Hematopoietic multipotent progenitor cell (in vitro differentiated cells): ENCODE data around the gene TMEM238. TPM values are rescaled to one million over a fixed set of nuclear protein-coding genes. Genes with fewer than 3 reads are reported as not detected.
A peak's percentile ranks its signal among the peaks of the same experiment; 100 is the strongest.
"Not testable (repeated sequence)": the region's sequence is repeated elsewhere in the genome, so short reads cannot be mapped to it uniquely, and the experiment has no call there.

Experiments used
- DNase-seq, 3 donors: peaks; one replicate each; pipeline ENCODE4 v3.0.0-alpha.2; 2011 to 2015; ENCODE audit warnings: low read depth in 2 of 3, low spot score in 2 of 3
- total RNA-seq: library from RNA; depleted of rRNA; stranded (reverse); fragments of >200 nt; gene quantifications from one replicate; pipeline ENCODE4 v1.2.3, GENCODE V29; 2012

TMEM238 gene
- 2.7 TPM for total RNA-seq

DNA sequence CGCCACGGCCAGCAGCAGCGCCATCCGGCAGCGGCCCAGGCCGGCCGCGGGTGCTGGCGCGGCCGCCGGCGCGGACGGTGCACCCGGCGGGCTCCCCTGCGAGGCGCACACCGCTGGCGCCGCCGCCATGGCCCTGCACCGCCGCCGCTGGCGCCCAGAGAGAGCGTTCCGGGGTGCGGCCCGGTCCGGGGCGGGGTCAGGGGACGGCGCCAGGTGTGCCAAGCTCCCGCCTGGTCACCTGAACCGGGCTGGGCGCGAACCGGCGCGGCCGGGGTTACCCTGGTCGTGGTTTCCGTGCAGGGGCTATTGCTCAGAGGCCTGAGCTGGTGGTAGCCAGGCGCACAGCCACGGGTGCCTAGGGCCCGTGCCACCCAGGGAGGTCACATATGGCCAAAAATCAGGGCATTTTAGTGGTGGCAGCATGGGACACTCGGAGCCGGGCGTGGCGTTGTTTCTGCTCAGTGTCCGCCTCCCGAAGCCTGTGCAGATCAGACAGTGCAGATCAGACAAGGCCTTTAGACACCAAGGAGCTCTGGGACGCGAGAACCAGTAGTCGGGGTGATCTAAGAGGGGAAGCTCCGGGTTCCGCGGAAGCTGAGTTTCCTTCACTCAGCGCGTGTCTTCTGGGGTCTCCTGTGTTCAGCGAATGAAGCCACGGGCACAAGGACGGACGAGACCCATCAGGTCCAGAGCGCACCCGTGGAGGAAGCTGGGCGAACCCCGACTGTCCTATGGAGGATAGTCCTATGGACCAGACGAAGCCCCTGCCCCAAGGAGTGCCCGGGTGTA lies at the start of gene TMEM238:
TSS of gene TMEM238 (minus strand) at position 162 of the 789 bp plus-strand sequence. CDS start at position 129, 33 bp downstream.
- peak in 1 of 3 donors; percentile 48 for DNase-seq

DNA sequence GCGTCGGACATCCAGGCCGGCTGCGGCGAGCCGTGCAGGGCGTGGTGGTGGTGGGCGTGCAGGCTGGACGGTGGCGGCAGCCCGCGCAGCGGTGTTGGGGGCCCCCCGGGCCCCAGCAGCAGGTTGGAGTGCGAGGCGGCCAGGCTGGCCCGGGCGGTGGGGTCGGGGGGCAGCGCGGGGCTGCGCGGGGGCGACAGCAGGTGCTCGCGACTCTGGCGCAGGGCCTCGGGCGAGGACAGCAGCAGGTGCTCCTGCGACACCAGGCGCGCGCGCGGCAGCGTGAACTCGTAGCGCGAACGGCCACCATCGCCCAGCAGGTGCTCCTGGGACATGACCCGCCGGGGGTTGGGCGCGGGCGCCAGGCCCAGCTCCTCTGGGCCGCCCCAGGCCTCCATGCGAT lies 49.2 kb upstream of the TMEM238 start:
- no peak for DNase-seq

DNA sequence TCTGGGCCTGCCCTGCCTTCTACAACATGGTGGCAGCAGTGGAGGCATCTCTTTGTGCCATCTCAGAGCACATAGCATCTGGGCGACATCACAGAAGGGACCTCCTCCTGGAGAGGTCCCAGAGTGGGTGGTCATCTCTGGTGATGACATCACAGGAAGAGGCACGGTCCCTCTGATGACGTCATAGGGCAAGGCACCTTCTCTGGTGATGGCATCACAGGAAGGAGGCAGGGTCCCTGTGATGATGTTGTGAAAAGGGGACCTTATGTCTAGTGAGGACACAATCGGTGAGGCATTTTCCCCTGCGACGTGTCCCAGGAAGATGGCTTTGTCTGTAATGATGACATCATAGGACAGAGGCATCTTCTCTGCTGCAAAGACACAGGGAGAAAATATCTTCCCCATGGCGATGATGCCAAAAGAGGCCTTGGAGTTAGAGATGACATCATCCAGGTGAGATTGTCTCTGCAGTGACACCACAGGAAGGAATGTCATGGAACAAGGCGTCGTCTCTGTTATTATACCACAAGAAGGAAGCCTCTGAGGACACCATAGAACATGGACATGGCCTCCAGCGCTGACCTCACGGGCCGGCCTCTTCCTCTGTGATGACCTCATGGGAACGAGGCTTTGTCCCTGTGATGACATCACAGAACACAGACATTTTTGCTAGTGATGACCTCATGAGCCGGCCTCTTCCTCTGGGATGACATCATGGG lies 48.3 kb upstream of the TMEM238 start:
- no peak for DNase-seq

GRCh38 chr19:55431183-55431582 lies 47.1 kb upstream of the TMEM238 start:
- DNase-seq, result no peak

GRCh38 chr19:55426042-55426441 lies 42.0 kb upstream of the TMEM238 start:
- DNase-seq, result no peak

GRCh38 chr19:55424518-55424917 lies 40.4 kb upstream of the TMEM238 start:
- no peak for DNase-seq

- DNase-seq, result no peak
Measured at GRCh38 chr19:55423225-55424005, 39.3 kb upstream of the TMEM238 start.

DNA sequence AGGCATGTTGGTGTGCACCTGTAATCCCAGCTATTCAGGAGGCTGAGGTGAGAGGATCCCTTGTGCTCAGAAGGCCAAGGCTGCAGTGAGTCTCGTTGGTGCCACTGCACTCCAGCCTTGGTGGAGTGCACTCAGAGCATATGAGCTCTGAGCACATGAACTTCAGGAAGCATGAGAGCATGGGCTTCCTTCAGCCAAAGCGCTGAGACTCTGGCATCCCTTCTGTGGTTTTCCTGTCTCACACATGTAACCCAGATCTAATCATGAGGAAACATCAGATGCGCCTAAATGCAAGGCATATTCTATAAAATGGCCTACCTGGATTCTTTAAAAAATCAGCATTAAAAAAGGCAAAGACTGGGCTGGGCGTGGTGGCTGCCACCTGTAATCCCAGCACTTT lies 37.2 kb upstream of the TMEM238 start:
- peak in 2 of 3 donors; percentile 76 to 92 for DNase-seq

DNA sequence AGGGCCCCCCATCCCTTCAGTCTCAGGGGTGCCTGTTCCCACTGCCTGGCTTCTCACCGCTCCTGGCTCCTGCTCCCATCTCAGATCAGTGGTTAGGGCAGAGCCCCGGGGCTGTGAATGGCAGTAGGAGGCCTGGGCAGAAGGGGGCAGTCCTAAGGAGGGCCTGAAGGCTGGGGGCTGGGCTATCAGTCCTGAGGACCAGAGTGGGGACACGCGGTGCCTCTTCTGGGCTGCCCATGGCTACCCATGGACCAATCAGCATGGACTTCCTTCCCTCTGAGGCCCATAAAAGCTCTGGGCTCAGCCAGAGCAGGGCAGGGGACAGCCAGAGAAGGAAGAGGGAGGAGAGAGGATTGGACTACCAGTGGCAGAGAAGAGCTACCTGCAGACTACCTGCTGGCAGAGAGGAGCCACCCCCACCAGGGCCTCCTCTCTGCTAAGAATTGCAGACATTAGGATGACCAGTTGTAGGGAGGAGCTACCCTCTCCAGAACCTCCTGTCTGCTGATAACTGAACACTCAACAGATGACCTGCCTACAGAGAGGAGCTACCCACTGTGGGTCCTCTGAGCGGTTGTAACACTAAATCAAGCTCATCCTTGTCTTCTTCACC lies 35.6 kb upstream of the TMEM238 start:
- no peak for DNase-seq

GRCh38 chr19:55419103-55419502 lies 35.0 kb upstream of the TMEM238 start:
- no peak for DNase-seq

GRCh38 chr19:55418185-55418584 lies 34.1 kb upstream of the TMEM238 start:
- peak; percentile 35 to 83 (median 70) for DNase-seq

DNA sequence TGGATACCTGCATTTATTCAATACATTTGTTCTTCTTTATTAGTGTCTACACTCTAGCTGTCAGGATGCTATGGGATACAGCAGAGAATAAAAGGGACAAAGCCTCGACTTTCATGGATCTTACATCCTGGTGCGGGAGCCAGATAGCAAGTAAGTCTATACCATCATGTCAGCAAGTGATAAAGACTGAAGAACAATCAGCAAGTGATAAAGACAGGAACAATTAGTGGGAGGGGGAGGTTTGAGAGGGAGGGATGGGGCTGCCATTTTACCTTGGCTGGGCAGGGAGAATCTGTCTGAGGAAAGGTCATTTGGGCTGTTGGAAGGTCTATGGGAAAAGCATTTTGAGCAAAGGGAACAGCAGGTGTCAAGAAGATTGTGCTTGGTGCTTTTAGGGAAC lies 26.1 kb upstream of the TMEM238 start:
- no peak for DNase-seq

GRCh38 chr19:55409179-55409578 lies 25.1 kb upstream of the TMEM238 start:
- not testable (repeated sequence) for DNase-seq

- no peak for DNase-seq
Measured at GRCh38 chr19:55408533-55408872, 24.4 kb upstream of the TMEM238 start.

DNA sequence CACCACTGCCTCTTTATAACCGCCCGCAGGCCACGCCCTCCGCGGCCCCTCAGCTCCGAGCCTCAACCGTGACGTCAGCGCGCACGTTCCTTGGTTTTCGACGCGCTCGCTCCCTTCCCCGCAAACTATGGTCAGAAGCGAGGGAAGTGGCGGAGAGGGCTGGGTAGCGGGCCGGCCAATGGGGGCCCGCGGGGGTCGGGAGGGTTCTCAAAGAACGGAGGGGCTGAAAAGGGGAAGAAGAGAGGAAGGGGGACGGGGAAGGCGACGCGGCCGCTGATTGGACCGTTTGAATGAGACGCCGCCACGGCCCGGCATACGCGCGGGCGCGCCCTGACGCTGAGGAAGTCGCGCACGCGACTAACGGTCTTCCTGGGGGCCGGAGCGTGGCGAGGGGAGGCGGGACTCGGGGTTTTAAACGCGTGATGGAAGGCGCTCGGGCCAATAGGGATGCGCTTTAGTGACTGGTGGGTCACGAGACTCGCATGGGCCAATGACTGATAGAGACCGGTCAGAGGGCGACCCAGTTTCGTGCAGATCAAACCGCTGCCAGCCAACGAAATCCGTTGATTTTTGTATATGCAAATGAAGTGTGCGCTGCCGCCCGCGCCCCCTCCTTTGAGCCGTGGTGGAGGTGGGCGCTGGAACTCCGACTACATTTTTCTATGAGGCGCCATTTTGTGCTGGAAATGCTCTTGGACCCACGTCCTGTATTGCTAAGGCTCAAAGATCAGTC lies 23.9 kb upstream of the TMEM238 start:
- peak; percentile 97 to 100 (median 100) for DNase-seq

- DNase-seq, result not testable (repeated sequence)
Measured at GRCh38 chr19:55407550-55407799, 23.4 kb upstream of the TMEM238 start, which contains the start of gene UBE2S. TSS of gene UBE2S (minus strand) at chr19:55407788. CDS start at chr19:55407589, 199 bp downstream.

- DNase-seq, result peak in 1 of 3 donors; percentile 26
Measured at GRCh38 chr19:55406826-55407549, 22.9 kb upstream of the TMEM238 start.

DNA sequence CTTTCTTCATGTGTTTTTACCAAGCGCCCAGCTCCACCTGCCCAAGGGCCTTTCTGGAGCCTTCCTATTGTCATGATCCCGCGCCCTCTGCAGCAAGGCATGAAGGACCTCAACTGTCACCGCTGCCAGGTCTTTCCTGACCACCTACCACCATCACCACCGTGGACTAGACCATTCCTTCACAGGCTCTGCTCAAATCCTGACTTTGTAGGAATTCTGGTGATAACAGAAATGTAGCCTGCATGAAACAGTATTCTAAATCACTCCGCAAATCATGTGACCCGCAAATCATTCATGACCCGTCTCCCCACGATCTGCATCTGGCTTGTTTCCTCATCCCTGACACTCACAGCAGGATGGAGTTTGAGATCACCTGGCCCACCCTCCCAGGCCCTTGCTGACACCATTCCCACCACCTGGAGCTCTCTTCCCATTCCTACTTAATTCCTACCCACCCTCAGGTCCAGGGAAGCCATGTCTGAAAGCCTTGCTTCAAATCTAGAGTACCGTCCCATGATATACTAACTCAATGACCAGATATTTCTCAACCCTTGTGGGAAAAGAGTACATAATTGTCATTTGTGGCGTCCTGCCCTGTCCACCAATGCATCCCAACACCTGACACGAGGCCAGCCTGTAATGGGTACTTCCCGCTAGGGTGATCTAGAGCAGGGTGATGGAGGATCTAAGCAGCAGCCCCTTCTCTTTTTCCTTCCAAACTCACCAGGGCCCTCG lies 22.2 kb upstream of the TMEM238 start:
- no peak for DNase-seq

DNA sequence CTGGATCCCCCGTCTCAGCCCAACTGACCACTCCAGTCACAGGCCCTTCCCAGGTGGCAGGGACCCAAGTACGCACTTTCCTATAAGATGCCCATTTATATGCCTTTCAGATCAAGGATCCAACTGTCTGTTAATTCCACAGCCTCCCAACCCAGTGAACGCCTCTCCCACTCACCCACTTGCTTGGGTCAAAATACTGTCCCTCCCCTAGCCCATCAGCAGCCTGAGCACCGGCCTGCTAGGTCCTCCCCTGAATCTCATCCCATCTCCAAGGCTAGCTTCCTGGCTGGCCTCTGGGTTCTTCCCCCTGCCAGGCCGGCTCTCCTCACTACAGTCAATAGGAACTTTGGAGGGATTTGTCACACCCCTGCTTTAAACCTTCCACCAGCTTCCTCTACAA lies 21.5 kb upstream of the TMEM238 start:
- DNase-seq, result no peak
